H9 (cell line): ENCODE measurements around the gene CCPG1. TPM values are rescaled to one million over a fixed set of nuclear protein-coding genes. Genes with fewer than 3 reads are reported as not detected.

Experiments used
- DNase-seq: peaks from one replicate; pipeline ENCODE4 v3.0.0-alpha.2; 2017
- H2AFZ ChIP-seq: one replicate; pipeline ENCODE4 v1.6.1; 2013; ENCODE audit warnings: mild to moderate bottlenecking, low read length, control low read depth, moderate library complexity
- H2AK5ac ChIP-seq: 2 replicates; pipeline ENCODE4 v1.6.1; 2013; ENCODE audit warnings: low read length, control low read depth, mixed read lengths; ENCODE audit not compliant: insufficient read length
- H2BK120ac ChIP-seq: one replicate; pipeline ENCODE4 v1.6.1; 2013; ENCODE audit warnings: low read depth, mild to moderate bottlenecking, low read length, control low read depth, inconsistent platforms; ENCODE audit not compliant: poor library complexity, severe bottlenecking
- H2BK12ac ChIP-seq: 2 replicates; pipeline ENCODE4 v1.6.1; 2013; ENCODE audit warnings: low read length, control low read depth, mixed read lengths, low read depth; ENCODE audit not compliant: insufficient read length
- H2BK15ac ChIP-seq: 2 replicates; pipeline ENCODE4 v1.6.1; 2013; ENCODE audit warnings: low read depth, low read length, control low read depth
- H2BK20ac ChIP-seq: one replicate; pipeline ENCODE4 v1.6.1; 2013; ENCODE audit warnings: low read depth, mild to moderate bottlenecking, low read length, control low read depth, inconsistent platforms; ENCODE audit not compliant: poor library complexity, severe bottlenecking
- H2BK5ac ChIP-seq: 2 replicates; pipeline ENCODE4 v1.6.1; 2013; ENCODE audit warnings: low read length, control low read depth, mixed read lengths; ENCODE audit not compliant: insufficient read length
- H3K14ac ChIP-seq: 2 replicates; pipeline ENCODE4 v1.6.1; 2013; ENCODE audit warnings: low read length, control low read depth; ENCODE audit not compliant: insufficient read depth
- H3K18ac ChIP-seq: 2 replicates; pipeline ENCODE4 v1.6.1; 2013; ENCODE audit warnings: low read depth, mild to moderate bottlenecking, mixed read lengths, low read length, control low read depth; ENCODE audit not compliant: insufficient read length
- H3K23ac ChIP-seq: 2 replicates; pipeline ENCODE4 v1.6.1; 2013; ENCODE audit warnings: low read length, control low read depth, mixed read lengths, low read depth; ENCODE audit not compliant: insufficient read length
- H3K23me2 ChIP-seq: 2 replicates; pipeline ENCODE4 v1.6.1; 2013; ENCODE audit warnings: low read depth, mild to moderate bottlenecking, mixed read lengths, low read length, control low read depth; ENCODE audit not compliant: insufficient read length, poor library complexity, severe bottlenecking
- H3K27ac ChIP-seq: 2 replicates; pipeline ENCODE4 v1.5.1; 2013; ENCODE audit warnings: low read length, control low read depth, mixed read lengths, low read depth; ENCODE audit not compliant: insufficient read length
- H3K27me3 ChIP-seq: 2 replicates; pipeline ENCODE4 v1.6.1; 2013; ENCODE audit warnings: low read length, control low read depth, inconsistent platforms; ENCODE audit not compliant: insufficient read depth
- H3K4ac ChIP-seq: 2 replicates; pipeline ENCODE4 v1.6.1; 2013; ENCODE audit warnings: low read depth, mild to moderate bottlenecking, control low read depth, inconsistent platforms, low read length, moderate library complexity
- H3K4me1 ChIP-seq: 2 replicates; pipeline ENCODE4 v1.6.1; 2013; ENCODE audit warnings: low read length, control low read depth, inconsistent platforms; ENCODE audit not compliant: insufficient read depth
- H3K4me2 ChIP-seq: 2 replicates; pipeline ENCODE4 v1.6.1; 2013; ENCODE audit warnings: low read length, control low read depth, mixed read lengths; ENCODE audit not compliant: insufficient read length, insufficient read depth
- H3K56ac ChIP-seq: 2 replicates; pipeline ENCODE4 v1.6.1; 2013; ENCODE audit warnings: low read depth, mild to moderate bottlenecking, mixed read lengths, low read length, control low read depth; ENCODE audit not compliant: insufficient read length
- H3K79me1 ChIP-seq: 2 replicates; pipeline ENCODE4 v1.6.1; 2013; ENCODE audit warnings: low read depth, mild to moderate bottlenecking, moderate library complexity, low read length, control low read depth, inconsistent platforms; ENCODE audit not compliant: insufficient read depth, poor library complexity, severe bottlenecking
- H3K79me2 ChIP-seq: 2 replicates; pipeline ENCODE4 v1.6.1; 2013; ENCODE audit warnings: low read length, control low read depth, inconsistent platforms; ENCODE audit not compliant: insufficient read depth
- H3K9ac ChIP-seq: 2 replicates; pipeline ENCODE4 v1.6.1; 2013; ENCODE audit warnings: low read length, control low read depth, mixed read lengths; ENCODE audit not compliant: insufficient read length; ENCODE audit errors: extremely low read depth
- H3K9me3 ChIP-seq: one replicate; pipeline ENCODE4 v1.6.1; 2013; ENCODE audit warnings: low read depth, low read length, inconsistent platforms; ENCODE audit not compliant: control insufficient read depth
- H3T11ph ChIP-seq: one replicate; pipeline ENCODE4 v1.6.1; 2013; ENCODE audit warnings: mild to moderate bottlenecking, low read length, control low read depth, inconsistent platforms
- H4K20me1 ChIP-seq: one replicate; pipeline ENCODE4 v1.6.1; 2013; ENCODE audit not compliant: control insufficient read depth, insufficient read length, insufficient read depth
- H4K5ac ChIP-seq: 2 replicates; pipeline ENCODE4 v1.6.1; 2013; ENCODE audit warnings: low read depth, mild to moderate bottlenecking, mixed read lengths, low read length, control low read depth; ENCODE audit not compliant: insufficient read length
- H4K8ac ChIP-seq: replicated peaks from 2 replicates; pipeline ENCODE4 v1.6.1; 2013; ENCODE audit warnings: low read length, control low read depth, mixed read lengths, low read depth; ENCODE audit not compliant: insufficient read length
- H4K91ac ChIP-seq: 2 replicates; pipeline ENCODE4 v1.6.1; 2013; ENCODE audit warnings: low read depth, mild to moderate bottlenecking, moderate library complexity, mixed read lengths, low read length, control low read depth; ENCODE audit not compliant: insufficient read length
- H3K27ac Mint-ChIP-seq, 3 experiments: 2 replicates in 2 of 3; 3 replicates in 1 of 3; pipeline ENCODE4 v1.8.0; 2020 to 2021; ENCODE audit warnings: mixed read lengths in 3 of 3, mild to moderate bottlenecking in 1 of 3, moderate library complexity in 1 of 3
- H3K27me3 Mint-ChIP-seq: 2 replicates; pipeline ENCODE4 v1.8.0; 2021; ENCODE audit warnings: low read depth, mild to moderate bottlenecking, moderate library complexity, mixed read lengths
- H3K36me3 Mint-ChIP-seq, 3 experiments: 2 replicates in 2 of 3; 3 replicates in 1 of 3; pipeline ENCODE4 v1.8.0; 2020 to 2021; ENCODE audit warnings: low read depth in 3 of 3, mixed read lengths in 3 of 3; ENCODE audit not compliant: insufficient read depth in 1 of 3
- H3K4me1 Mint-ChIP-seq, 2 experiments: 2 replicates each; pipeline ENCODE4 v1.8.0; 2020; ENCODE audit warnings: mixed read lengths in 2 of 2
- H3K4me3 Mint-ChIP-seq, 2 experiments: 2 replicates in 1 of 2; 3 replicates in 1 of 2; pipeline ENCODE4 v1.8.0; 2020 to 2021; ENCODE audit warnings: mild to moderate bottlenecking in 2 of 2, mixed read lengths in 2 of 2, moderate library complexity in 1 of 2
- H3K9me3 Mint-ChIP-seq, 2 experiments: 2 replicates in 1 of 2; 3 replicates in 1 of 2; pipeline ENCODE4 v1.8.0; 2020; ENCODE audit warnings: mild to moderate bottlenecking in 2 of 2, mixed read lengths in 2 of 2, moderate library complexity in 1 of 2
- CTCF ChIP-seq: fragments of 200-600 bp; sonication (generic); conservative IDR thresholded peaks from 3 replicates; pipeline ENCODE4 v1.8.0; 2021; ENCODE audit warnings: antibody characterized with exemption, mild to moderate bottlenecking
- WGBS: extraction: QIAGEN DNeasy Blood & Tissue Kit; methylation state at CpG from one replicate; pipeline ENCODE4 v1.1.7; 2013; ENCODE audit warnings: missing lambda C conversion rate, low lambda C conversion rate, mixed read lengths; ENCODE audit not compliant: insufficient read length; ENCODE audit errors: extremely low coverage; 5-methylcytosine and 5-hydroxymethylcytosine counted together
- total RNA-seq: library from RNA; stranded (reverse); gene quantifications from 2 replicates; pipeline ENCODE4 v1.2.1, GENCODE V29; 2021

The CCPG1 gene
- total RNA-seq, 1 experiment from 2014 or later, result 9.0 TPM

GRCh38 chr15:55337160-55337559 is 71.0 kb downstream of the CCPG1 start:
- no peak overlapping the region for H3K27ac Mint-ChIP-seq
- no peak overlapping the region for H2AK5ac ChIP-seq
- no peak overlapping the region for H3K18ac ChIP-seq

More at GRCh38 chr15:55337160-55337559, 71.0 kb downstream of the CCPG1 start:
- no peak for TF ChIP-seq CTCF
- Histone ChIP-seq H4K91ac (no peak overlapping the region), H4K8ac (no peak overlapping the region), H2AFZ (no peak overlapping the region), H3K9ac (no peak overlapping the region), H3K4me1 (no peaks in the 10 kb centered on the region), H3K4me2 (no peak overlapping the region), H3K79me2 (no peaks in the 10 kb centered on the region), H4K5ac (no peak overlapping the region), H3T11ph (no peak overlapping the region), H2BK5ac (no peak overlapping the region), H3K56ac (no peak overlapping the region), H2BK20ac (no peak overlapping the region), H2BK15ac (no peak overlapping the region), H3K79me1 (no peaks in the 10 kb centered on the region), H3K4ac (no peak overlapping the region), H3K23ac (no peak overlapping the region), H2BK120ac (no peak overlapping the region), H3K23me2 (no peaks in the 10 kb centered on the region), H3K9me3 (no peaks in the 10 kb centered on the region), H3K27me3 (no peaks in the 10 kb centered on the region), H2BK12ac (no peak overlapping the region), H4K20me1 (no peaks in the 10 kb centered on the region), H3K27ac (no peak overlapping the region), H3K14ac (no peak overlapping the region)
- H3K36me3 Mint-ChIP-seq, result 0 out of 7 replicates have a peak, but pooled peaks cover 0 to 5% (median 2%) of the 10 kb centered on the region in 3 experiments
- WGBS, result no CpG with 5 or more reads among the region's 1 CpG
- no peak overlapping the region for H3K4me3 Mint-ChIP-seq
- H3K27me3 Mint-ChIP-seq, result no peaks in the 10 kb centered on the region
- no peaks in the 10 kb centered on the region for H3K9me3 Mint-ChIP-seq
- H3K4me1 Mint-ChIP-seq, result no peaks in the 10 kb centered on the region
- DNase-seq, result no peak
